RWPE1 (cell line): Measurements from ENCODE around the gene SENP1.

Source experiments
- CTCF ChIA-PET: fragments of 350-600 bp; sonication (Branson Sonifier 250); formaldehyde crosslinking; extraction: SDS; loops from one replicate; lab custom pipeline; 2021; lab: Yijun Ruan, JAX
- POLR2A ChIA-PET: fragments of 400-600 bp; formaldehyde crosslinking; extraction: SDS; loops from one replicate; lab custom pipeline; 2020; ENCODE audit warnings: antibody characterized with exemption; ENCODE audit not compliant: low non-redundant PET; lab: Yijun Ruan, JAX
- DNase-seq: peaks from one replicate; pipeline ENCODE4 v3.0.0; 2012; ENCODE audit warnings: low spot score
- H3K27ac ChIP-seq: fragments of 450-650 bp; 2 replicates; pipeline ENCODE4 v1.5.1; 2017
- CTCF ChIP-seq: fragments of 450-650 bp; conservative IDR thresholded peaks from 2 replicates; pipeline ENCODE4 v1.5.1; 2017; ENCODE audit warnings: low read depth, mild to moderate bottlenecking

The SENP1 gene

GRCh38 chr12:48063530-48063929 lies 42.3 kb downstream of the SENP1 start:
- H3K27ac ChIP-seq: no peak overlapping the region
- no peak for TF ChIP-seq CTCF
- ChIA-PET POLR2A (no interaction called here), CTCF (no interaction called here)
- DNase-seq: no peak

- DNase-seq: no peak
- TF ChIP-seq CTCF: no peak
- no peak overlapping the region for H3K27ac ChIP-seq
- ChIA-PET POLR2A (no interaction called here), CTCF (interaction anchor here (0.6 kb wide), 1 partner anchor 282 kb away, joined by 3 read pairs; no protein-coding TSS in a partner anchor)
Measured at GRCh38 chr12:48061938-48062719, 43.8 kb downstream of the SENP1 start.

- ChIA-PET CTCF (no interaction called here), POLR2A (no interaction called here)
- H3K27ac ChIP-seq: no peak overlapping the region
- TF ChIP-seq CTCF: no peak
- no peak for DNase-seq
Measured at GRCh38 chr12:48060474-48060873, 45.4 kb downstream of the SENP1 start.

- POLR2A ChIA-PET: no interaction called here
- CTCF ChIA-PET: interaction anchor here (0.6 kb wide), 1 partner anchor 1196 kb away, joined by 4 read pairs; no protein-coding TSS in a partner anchor
- TF ChIP-seq CTCF: no peak
- no peak for DNase-seq
- no peak overlapping the region for H3K27ac ChIP-seq
Measured at GRCh38 chr12:48058771-48059170, 47.1 kb downstream of the SENP1 start.

- DNase-seq: no peak
- no peak overlapping the region for H3K27ac ChIP-seq
- no peak for TF ChIP-seq CTCF
- ChIA-PET CTCF (no interaction called here), POLR2A (no interaction called here)
Measured at GRCh38 chr12:48054955-48055821, 50.7 kb downstream of the SENP1 start.

- no peak for TF ChIP-seq CTCF
- CTCF ChIA-PET: interaction anchor here (0.6 kb wide), 1 partner anchor 584 kb away, joined by 3 read pairs; no protein-coding TSS in a partner anchor
- H3K27ac ChIP-seq: no peak overlapping the region
- DNase-seq: no peak
- POLR2A ChIA-PET: no interaction called here
Measured at GRCh38 chr12:48053883-48054282, 52.0 kb downstream of the SENP1 start.
